ENCODE measurements around the gene LILRA5.
"Not testable (repeated sequence)": the region's sequence is repeated elsewhere in the genome, so short reads cannot be mapped to it uniquely, and the experiment has no call there.

- TF ChIP-seq, protein P1, sequence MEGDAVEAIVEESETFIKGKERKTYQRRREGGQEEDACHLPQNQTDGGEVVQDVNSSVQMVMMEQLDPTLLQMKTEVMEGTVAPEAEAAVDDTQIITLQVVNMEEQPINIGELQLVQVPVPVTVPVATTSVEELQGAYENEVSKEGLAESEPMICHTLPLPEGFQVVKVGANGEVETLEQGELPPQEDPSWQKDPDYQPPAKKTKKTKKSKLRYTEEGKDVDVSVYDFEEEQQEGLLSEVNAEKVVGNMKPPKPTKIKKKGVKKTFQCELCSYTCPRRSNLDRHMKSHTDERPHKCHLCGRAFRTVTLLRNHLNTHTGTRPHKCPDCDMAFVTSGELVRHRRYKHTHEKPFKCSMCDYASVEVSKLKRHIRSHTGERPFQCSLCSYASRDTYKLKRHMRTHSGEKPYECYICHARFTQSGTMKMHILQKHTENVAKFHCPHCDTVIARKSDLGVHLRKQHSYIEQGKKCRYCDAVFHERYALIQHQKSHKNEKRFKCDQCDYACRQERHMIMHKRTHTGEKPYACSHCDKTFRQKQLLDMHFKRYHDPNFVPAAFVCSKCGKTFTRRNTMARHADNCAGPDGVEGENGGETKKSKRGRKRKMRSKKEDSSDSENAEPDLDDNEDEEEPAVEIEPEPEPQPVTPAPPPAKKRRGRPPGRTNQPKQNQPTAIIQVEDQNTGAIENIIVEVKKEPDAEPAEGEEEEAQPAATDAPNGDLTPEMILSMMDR (IDR thresholded peaks at IDR 0.05): not testable (repeated sequence)
- TF ChIP-seq POLR2A (IDR thresholded peaks at IDR 0.05): not testable (repeated sequence)
Observed at GRCh38 chr19:54328781-54329180, 15.8 kb upstream of the LILRA5 start.
